CD14-positive monocyte (primary cell): ENCODE measurements around the gene ABAT. TPM values are rescaled to one million over a fixed set of nuclear protein-coding genes. Genes with fewer than 3 reads are reported as not detected.

Experiments used
- DNase-seq, 3 donors: peaks; one replicate each; pipeline ENCODE4 v3.0.0-alpha.2; 2011 to 2022
- H2AFZ ChIP-seq: 2 replicates; pipeline ENCODE4 v1.6.0; 2012; ENCODE audit warnings: mild to moderate bottlenecking, low read depth, low read length, inconsistent platforms; ENCODE audit not compliant: insufficient read depth, poor library complexity, severe bottlenecking
- H3K27ac ChIP-seq, 2 donors: 1 replicate in 1 of 2; 2 replicates in 1 of 2; pipeline ENCODE4 v1.5.1; 2012 to 2013; ENCODE audit warnings: low read length in 2 of 2, control low read depth in 1 of 2, inconsistent platforms in 1 of 2, low read depth in 1 of 2, mild to moderate bottlenecking in 1 of 2
- H3K27me3 ChIP-seq, 2 donors: one replicate each; pipeline versions ENCODE4 v1.6.0 to v1.6.1; 2011 to 2013; ENCODE audit warnings: low read length in 2 of 2; ENCODE audit not compliant: control insufficient read depth in 2 of 2, insufficient read depth in 2 of 2
- H3K36me3 ChIP-seq, 2 donors: replicated peaks in 1 of 2; 1 replicate in 1 of 2; 2 replicates in 1 of 2; pipeline versions ENCODE4 v1.5.1 to v1.6.1; 2012 to 2013; ENCODE audit warnings: low read length in 2 of 2, control low read depth in 1 of 2, inconsistent platforms in 1 of 2, mild to moderate bottlenecking in 1 of 2; ENCODE audit not compliant: insufficient read depth in 2 of 2, control insufficient read depth in 1 of 2
- H3K4me1 ChIP-seq, 2 donors: 1 replicate in 1 of 2; 2 replicates in 1 of 2; pipeline versions ENCODE4 v1.5.1 to v1.6.1; 2012 to 2013; ENCODE audit warnings: low read length in 2 of 2, control low read depth in 1 of 2, inconsistent platforms in 1 of 2, mild to moderate bottlenecking in 1 of 2, moderate library complexity in 1 of 2; ENCODE audit not compliant: insufficient read depth in 2 of 2, control insufficient read depth in 1 of 2
- H3K4me2 ChIP-seq: replicated peaks from 2 replicates; pipeline ENCODE3; 2012; ENCODE audit warnings: low read length, moderate library complexity, mild to moderate bottlenecking; ENCODE audit not compliant: poor library complexity, severe bottlenecking; ENCODE audit errors: extremely low read depth
- H3K4me3 ChIP-seq, 3 experiments: fragments of 200-600 bp in 1 of 3; sonication (generic) in 1 of 3; replicated peaks in 1 of 3; 1 replicate in 2 of 3; 2 replicates in 1 of 3; pipeline ENCODE4 v1.5.1; 2011 to 2013; ENCODE audit warnings: low read length in 3 of 3, mild to moderate bottlenecking in 3 of 3, control low read depth in 2 of 3, low read depth in 2 of 3, inconsistent platforms in 1 of 3, moderate library complexity in 1 of 3
- H3K79me2 ChIP-seq: 2 replicates; pipeline ENCODE4 v1.6.0; 2012; ENCODE audit warnings: mild to moderate bottlenecking, control low read depth, inconsistent platforms, low read length, moderate library complexity; ENCODE audit not compliant: insufficient read depth
- H3K9ac ChIP-seq: 2 replicates; pipeline ENCODE4 v1.6.0; 2017; ENCODE audit warnings: low read length, mild to moderate bottlenecking; ENCODE audit not compliant: insufficient read depth, poor library complexity, severe bottlenecking
- H3K9me3 ChIP-seq, 2 donors: replicated peaks in 1 of 2; 1 replicate in 1 of 2; 2 replicates in 1 of 2; pipeline versions ENCODE4 v1.5.1 to v1.6.1; 2012 to 2013; ENCODE audit warnings: low read length in 2 of 2, control low read depth in 1 of 2; ENCODE audit not compliant: control insufficient read depth in 1 of 2, insufficient read depth in 1 of 2
- H4K20me1 ChIP-seq: 2 replicates; pipeline ENCODE4 v1.6.0; 2012; ENCODE audit warnings: mild to moderate bottlenecking, low read length, control low read depth, moderate library complexity; ENCODE audit not compliant: insufficient read depth
- H3K27ac Mint-ChIP-seq, 7 donors: one replicate each; pipeline ENCODE4 v1.8.0; 2020; ENCODE audit warnings: mild to moderate bottlenecking in 7 of 7, mixed read lengths in 7 of 7, moderate library complexity in 6 of 7, inconsistent platforms in 2 of 7
- H3K27me3 Mint-ChIP-seq, 3 donors: one replicate each; pipeline ENCODE4 v1.8.0; 2021 to 2022; ENCODE audit warnings: low read depth in 3 of 3, mild to moderate bottlenecking in 3 of 3, mixed read lengths in 3 of 3, moderate library complexity in 3 of 3, inconsistent platforms in 1 of 3
- H3K36me3 Mint-ChIP-seq, 2 donors: one replicate each; pipeline ENCODE4 v1.8.0; 2020; ENCODE audit warnings: mixed read lengths in 2 of 2, inconsistent platforms in 1 of 2, mild to moderate bottlenecking in 1 of 2
- H3K4me1 Mint-ChIP-seq: one replicate; pipeline ENCODE4 v1.8.0; 2020; ENCODE audit warnings: mild to moderate bottlenecking, mixed read lengths
- H3K4me3 Mint-ChIP-seq, 2 donors: one replicate each; pipeline ENCODE4 v1.8.0; 2020; ENCODE audit warnings: mild to moderate bottlenecking in 2 of 2, mixed read lengths in 2 of 2, moderate library complexity in 1 of 2
- H3K9me3 Mint-ChIP-seq, 7 donors: one replicate each; pipeline ENCODE4 v1.8.0; 2020 to 2022; ENCODE audit warnings: mixed read lengths in 7 of 7, mild to moderate bottlenecking in 6 of 7, moderate library complexity in 6 of 7, inconsistent platforms in 2 of 7
- WGBS: methylation state at CpG from one replicate; pipeline ENCODE4 v1.1.5; 2013; ENCODE audit warnings: missing lambda C conversion rate; ENCODE audit not compliant: insufficient coverage; 5-methylcytosine and 5-hydroxymethylcytosine counted together
- intact Hi-C, 2 donors: fragments of 100-400 bp; cut with micrococcal nuclease; formaldehyde crosslinking; loops; one replicate each; pipeline versions ENCODE4 v1.15.0 to v1.15.1; 2023
- polyA plus RNA-seq, 3 donors: library from polyadenylated mRNA; depleted of rRNA in 1 of 3; unstranded in 2 of 3; stranded (reverse) in 1 of 3; fragments of 300-500 nt in 2 of 3; fragments of >200 nt in 1 of 3; fragmentation: Illumina TruSeq in 2 of 3; gene quantifications; 1 replicate in 2 of 3; 2 replicates in 1 of 3; pipeline ENCODE4 v1.2.3, GENCODE V29; 2012 to 2021
- TF ChIP-seq, protein P1 (sequence below): fragments of 200-600 bp; IDR thresholded peaks from one replicate; pipeline ENCODE4 v1.8.0; 2022; ENCODE audit warnings: antibody characterized with exemption, mild to moderate bottlenecking

The ABAT gene
- polyA plus RNA-seq, 3 donors, result 4.9 to 11.8 (median 8.7) TPM

DNA sequence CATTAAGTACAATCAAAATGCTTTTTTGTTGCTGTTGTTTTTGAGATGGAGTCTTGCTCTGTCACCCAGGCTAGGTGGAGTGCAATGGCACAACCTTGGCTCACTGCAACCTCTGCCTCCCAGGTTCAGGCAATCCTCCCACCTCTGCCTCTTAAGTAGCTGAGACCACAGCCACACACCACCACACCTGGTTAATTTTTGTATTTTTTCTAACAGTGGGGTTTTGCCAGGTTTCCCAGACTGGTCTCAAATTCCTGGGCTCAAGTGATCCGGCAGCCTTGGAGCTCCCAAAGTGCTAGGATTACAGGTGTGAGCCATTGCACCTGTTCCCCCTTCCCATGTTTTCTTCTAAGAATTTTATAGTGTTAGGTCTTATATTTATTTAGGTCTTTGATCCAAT is 4.9 kb upstream of the ABAT start:
- H3K4me1 ChIP-seq, result peaks cover 4 to 5% of the 10 kb centered on the region in 2 donors
- 40% methylated on average over 1 of the region's 1 CpG for WGBS

DNA sequence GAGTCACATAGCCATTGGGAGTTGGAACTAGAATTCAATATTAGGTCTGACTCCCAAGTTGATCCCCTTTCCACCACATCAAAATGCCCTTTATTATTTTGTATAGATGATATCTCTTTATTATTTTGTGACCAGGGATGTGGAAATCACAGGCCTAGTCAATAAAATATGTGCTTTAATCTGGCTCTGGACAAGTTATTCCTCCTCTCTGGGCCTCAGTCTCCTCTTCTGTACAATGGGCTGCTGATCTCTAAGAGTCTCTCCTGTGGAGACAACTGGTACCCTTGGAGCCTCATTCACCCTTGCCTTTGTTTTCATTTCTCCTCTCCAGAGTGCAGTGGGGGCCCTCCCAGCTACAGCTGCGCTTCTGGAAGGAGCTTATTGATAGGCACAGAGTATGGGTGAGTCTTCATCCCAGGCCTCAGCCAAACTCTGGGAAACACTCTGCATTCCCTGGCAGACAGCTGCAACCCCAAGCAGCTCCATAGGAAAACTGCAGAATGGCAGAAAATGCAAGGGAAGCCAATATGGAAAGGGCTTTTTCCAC is 4.3 kb upstream of the ABAT start:
- no peak overlapping the region for H3K27ac Mint-ChIP-seq
- no peak overlapping the region for H3K4me3 Mint-ChIP-seq
- no peaks in the 10 kb centered on the region for H3K79me2 ChIP-seq
- no peak for DNase-seq
- H3K4me1 Mint-ChIP-seq, result peaks cover 12% of the 10 kb centered on the region
- peaks cover 10 to 11% of the 10 kb centered on the region in 2 donors for H3K4me1 ChIP-seq
- H3K36me3 ChIP-seq, result peaks cover 33 to 55% of the 10 kb centered on the region in 2 donors
- no peaks in the 10 kb centered on the region for H4K20me1 ChIP-seq
- TF ChIP-seq, protein P1, sequence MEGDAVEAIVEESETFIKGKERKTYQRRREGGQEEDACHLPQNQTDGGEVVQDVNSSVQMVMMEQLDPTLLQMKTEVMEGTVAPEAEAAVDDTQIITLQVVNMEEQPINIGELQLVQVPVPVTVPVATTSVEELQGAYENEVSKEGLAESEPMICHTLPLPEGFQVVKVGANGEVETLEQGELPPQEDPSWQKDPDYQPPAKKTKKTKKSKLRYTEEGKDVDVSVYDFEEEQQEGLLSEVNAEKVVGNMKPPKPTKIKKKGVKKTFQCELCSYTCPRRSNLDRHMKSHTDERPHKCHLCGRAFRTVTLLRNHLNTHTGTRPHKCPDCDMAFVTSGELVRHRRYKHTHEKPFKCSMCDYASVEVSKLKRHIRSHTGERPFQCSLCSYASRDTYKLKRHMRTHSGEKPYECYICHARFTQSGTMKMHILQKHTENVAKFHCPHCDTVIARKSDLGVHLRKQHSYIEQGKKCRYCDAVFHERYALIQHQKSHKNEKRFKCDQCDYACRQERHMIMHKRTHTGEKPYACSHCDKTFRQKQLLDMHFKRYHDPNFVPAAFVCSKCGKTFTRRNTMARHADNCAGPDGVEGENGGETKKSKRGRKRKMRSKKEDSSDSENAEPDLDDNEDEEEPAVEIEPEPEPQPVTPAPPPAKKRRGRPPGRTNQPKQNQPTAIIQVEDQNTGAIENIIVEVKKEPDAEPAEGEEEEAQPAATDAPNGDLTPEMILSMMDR, result no peak
- H3K9me3 ChIP-seq, result no peaks in the 10 kb centered on the region
- no peak overlapping the region for H2AFZ ChIP-seq
- peaks cover 0 to 5% (median 0%) of the 10 kb centered on the region in 7 donors for H3K9me3 Mint-ChIP-seq
- intact Hi-C loops, result loop anchor here (5.0 to 10.0 kb wide), 4 partner anchors 38 to 195 kb away; partner anchors contain the start of genes CARHSP1 (in 1 of the 2), PMM2 (in 1 of the 2) and TMEM186 (in 1 of the 2)
- peaks cover 51 to 58% of the 10 kb centered on the region in 2 donors for H3K36me3 Mint-ChIP-seq
- no peak overlapping the region for H3K9ac ChIP-seq
- no peak overlapping the region for H3K4me3 ChIP-seq
- WGBS, result 80% methylated on average over 1 of the region's 1 CpG
- H3K27ac ChIP-seq, result no peak overlapping the region
- H3K4me2 ChIP-seq, result no peak overlapping the region
- peaks cover 0 to 2% (median 2%) of the 10 kb centered on the region in 3 donors for H3K27me3 Mint-ChIP-seq
- peaks cover 0 to 3% of the 10 kb centered on the region in 2 donors for H3K27me3 ChIP-seq

More for the DNA sequence above, 4.9 kb upstream of the ABAT start:
- Histone ChIP-seq H3K79me2 (no peaks in the 10 kb centered on the region), H3K27me3 (no peaks in the 10 kb centered on the region), H3K36me3 (peaks cover 39 to 61% of the 10 kb centered on the region in 2 donors), H2AFZ (no peak overlapping the region), H3K27ac (no peak overlapping the region), H3K9ac (no peak overlapping the region), H4K20me1 (no peaks in the 10 kb centered on the region), H3K4me2 (no peak overlapping the region), H3K9me3 (no peaks in the 10 kb centered on the region), H3K4me3 (no peak overlapping the region)
- Mint-ChIP-seq H3K36me3 (peaks cover 57 to 64% of the 10 kb centered on the region in 2 donors), H3K4me3 (no peak overlapping the region), H3K27me3 (no peaks in the 10 kb centered on the region), H3K27ac (no peak overlapping the region), H3K4me1 (peaks cover 7% of the 10 kb centered on the region), H3K9me3 (peaks cover 0 to 5% (median 0%) of the 10 kb centered on the region in 7 donors)
- intact Hi-C loops, result loop anchor here in 1 of 2 donors (5.0 kb wide), 1 partner anchor 123 kb away; no protein-coding TSS in a partner anchor
- no peak for DNase-seq
- TF ChIP-seq, protein P1, result no peak
